ENCODE data around the gene C2.

C2 gene

DNA sequence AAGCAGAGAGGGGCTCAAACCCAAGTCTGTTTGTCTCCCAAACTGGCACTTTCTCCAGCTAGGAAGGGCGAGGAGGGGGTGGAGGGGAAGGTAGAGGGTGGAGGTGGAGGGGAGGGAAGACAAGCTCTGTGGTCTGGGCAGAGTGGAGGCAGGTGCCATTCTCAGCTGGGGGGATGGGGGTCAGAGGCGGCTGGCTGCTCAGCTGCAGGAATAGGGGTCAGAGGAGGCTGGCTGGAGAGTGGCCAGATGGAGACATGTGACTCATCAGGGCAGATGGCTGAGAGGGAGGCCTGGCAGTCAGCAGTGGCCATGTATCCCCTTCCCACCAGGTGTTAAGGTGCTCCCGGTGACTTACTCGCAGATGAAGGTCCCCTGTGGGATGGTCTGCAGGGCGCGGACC lies 45.2 kb upstream of the C2 start:
- no peak overlapping the region for H3K9ac ChIP-seq (ENCODE audit: insufficient read length, low read depth)
- no peak for TF ChIP-seq SUZ12 (IDR thresholded peaks at IDR 0.05; ENCODE audit: extremely low read depth, insufficient read depth, insufficient read length)
- no peak for TF ChIP-seq ZNF274 (IDR thresholded peaks at IDR 0.05; ENCODE audit: low read depth, low read length)
- TF ChIP-seq YY1 (IDR thresholded peaks at IDR 0.05; ENCODE audit: insufficient read depth, insufficient read length): no peak
- no peaks in the 10 kb centered on the region for H3K9me3 ChIP-seq (ENCODE audit: insufficient read depth, low read length)
- peaks cover 64% of the 10 kb centered on the region for H3K36me3 ChIP-seq (ENCODE audit: insufficient read depth, insufficient read length, low read length)
- no peak overlapping the region for H3K4me3 ChIP-seq (ENCODE audit: insufficient read length, low read depth)
- no peaks in the 10 kb centered on the region for H3K27me3 ChIP-seq (ENCODE audit: insufficient read depth, insufficient read length)
- H3K4me1 ChIP-seq (ENCODE audit: insufficient read depth, insufficient read length): peaks cover 9% of the 10 kb centered on the region
- DNase-seq (ENCODE audit: low read depth, low spot score): no peak

DNA sequence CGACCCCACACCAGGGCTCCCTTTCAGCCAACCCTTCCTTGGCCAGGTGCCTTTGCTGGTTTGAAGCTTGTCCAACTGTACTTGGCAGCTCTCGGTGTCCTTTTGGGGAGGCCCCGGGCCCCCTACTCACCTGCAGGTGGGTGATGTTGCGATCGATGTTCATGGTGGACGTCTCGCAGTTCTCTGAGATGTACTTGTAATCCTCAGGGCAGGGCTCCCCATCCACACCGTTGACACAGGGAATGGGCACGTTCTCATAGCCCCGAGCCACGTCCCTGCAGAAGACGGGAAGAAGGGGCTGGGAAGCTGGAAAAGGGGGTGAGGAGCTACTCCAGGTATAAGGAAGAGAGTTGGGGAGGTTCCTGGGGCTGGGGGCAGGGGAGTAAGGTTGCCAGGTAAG lies 43.8 kb upstream of the C2 start:
- H3K4me1 ChIP-seq (ENCODE audit: insufficient read depth, insufficient read length): no peaks in the 10 kb centered on the region
- H3K27me3 ChIP-seq (ENCODE audit: insufficient read depth, insufficient read length): no peaks in the 10 kb centered on the region
- no peak overlapping the region for H3K9ac ChIP-seq (ENCODE audit: insufficient read length, low read depth)
- H3K36me3 ChIP-seq (ENCODE audit: insufficient read depth, insufficient read length, low read length): peaks cover 77% of the 10 kb centered on the region
- no peaks in the 10 kb centered on the region for H3K9me3 ChIP-seq (ENCODE audit: insufficient read depth, low read length)
- DNase-seq (ENCODE audit: low read depth, low spot score): no peak
- no peak overlapping the region for H3K4me3 ChIP-seq (ENCODE audit: insufficient read length, low read depth)
- TF ChIP-seq YY1 (IDR thresholded peaks at IDR 0.05; ENCODE audit: insufficient read depth, insufficient read length) (no peak), SUZ12 (IDR thresholded peaks at IDR 0.05; ENCODE audit: extremely low read depth, insufficient read depth, insufficient read length) (no peak), ZNF274 (IDR thresholded peaks at IDR 0.05; ENCODE audit: low read depth, low read length) (no peak)

DNA sequence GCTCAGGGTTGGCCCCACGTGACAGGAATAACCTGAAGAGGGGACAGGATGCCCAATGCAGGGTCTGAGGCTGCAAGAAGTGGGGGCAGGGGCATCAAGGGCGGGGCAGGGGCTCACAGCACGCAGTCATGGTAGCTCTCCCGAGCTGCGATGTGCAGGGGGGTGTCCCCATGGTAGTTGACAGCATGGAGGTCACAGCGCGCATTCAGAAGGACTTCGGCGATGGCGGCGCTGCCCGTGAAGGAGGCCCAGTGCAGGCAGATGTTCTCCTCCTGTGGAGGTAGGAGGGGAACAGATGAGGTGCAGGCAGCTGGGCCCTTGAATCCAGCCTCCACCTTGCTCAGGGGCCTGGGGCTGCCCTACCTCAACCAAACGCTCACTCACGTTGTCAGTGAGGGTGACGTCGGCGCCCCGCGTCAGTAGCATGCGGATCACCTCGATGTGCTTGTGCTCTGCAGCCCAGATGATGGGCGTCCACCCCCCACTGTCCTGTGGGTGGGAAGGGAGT lies 42.9 kb upstream of the C2 start:
- H3K4me1 ChIP-seq (ENCODE audit: insufficient read depth, insufficient read length): no peaks in the 10 kb centered on the region
- H3K4me3 ChIP-seq (ENCODE audit: insufficient read length, low read depth): no peak overlapping the region
- H3K27me3 ChIP-seq (ENCODE audit: insufficient read depth, insufficient read length): no peaks in the 10 kb centered on the region
- no peak overlapping the region for H3K9ac ChIP-seq (ENCODE audit: insufficient read length, low read depth)
- no peaks in the 10 kb centered on the region for H3K9me3 ChIP-seq (ENCODE audit: insufficient read depth, low read length)
- H3K36me3 ChIP-seq (ENCODE audit: insufficient read depth, insufficient read length, low read length): peaks cover 85% of the 10 kb centered on the region
- DNase-seq (ENCODE audit: low read depth, low spot score): no peak
- TF ChIP-seq ZNF274 (IDR thresholded peaks at IDR 0.05; ENCODE audit: low read depth, low read length): no peak
- TF ChIP-seq YY1 (IDR thresholded peaks at IDR 0.05; ENCODE audit: insufficient read depth, insufficient read length): no peak
- TF ChIP-seq SUZ12 (IDR thresholded peaks at IDR 0.05; ENCODE audit: extremely low read depth, insufficient read depth, insufficient read length): no peak

DNA sequence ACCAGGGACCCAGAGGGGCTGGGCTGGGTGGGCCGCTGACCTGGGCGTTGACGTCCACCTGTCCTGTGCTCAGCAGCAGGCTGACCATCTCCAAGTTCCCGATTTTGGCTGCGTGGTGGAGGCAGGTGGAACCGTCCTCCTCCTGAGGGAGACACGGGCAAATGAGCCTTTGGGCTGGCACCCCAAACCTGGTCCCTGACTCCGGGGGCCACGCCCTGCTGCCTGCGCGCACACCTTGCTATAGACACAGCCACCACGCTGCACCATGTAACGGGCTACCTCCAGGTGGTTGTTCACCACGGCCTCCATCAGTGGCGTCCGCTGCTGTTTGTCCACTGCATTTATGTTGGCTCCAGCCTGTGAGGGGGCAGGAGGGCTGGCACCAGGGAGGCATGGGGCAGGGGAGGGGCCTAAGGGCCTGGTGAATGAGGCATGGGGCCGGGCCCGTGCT lies 41.0 kb upstream of the C2 start:
- Histone ChIP-seq H3K9ac (ENCODE audit: insufficient read length, low read depth) (no peak overlapping the region), H3K9me3 (ENCODE audit: insufficient read depth, low read length) (no peaks in the 10 kb centered on the region), H3K36me3 (ENCODE audit: insufficient read depth, insufficient read length, low read length) (peaks cover 72% of the 10 kb centered on the region), H3K4me3 (ENCODE audit: insufficient read length, low read depth) (no peak overlapping the region), H3K27me3 (ENCODE audit: insufficient read depth, insufficient read length) (no peaks in the 10 kb centered on the region), H3K4me1 (ENCODE audit: insufficient read depth, insufficient read length) (no peaks in the 10 kb centered on the region)
- TF ChIP-seq ZNF274 (IDR thresholded peaks at IDR 0.05; ENCODE audit: low read depth, low read length) (no peak), SUZ12 (IDR thresholded peaks at IDR 0.05; ENCODE audit: extremely low read depth, insufficient read depth, insufficient read length) (no peak), YY1 (IDR thresholded peaks at IDR 0.05; ENCODE audit: insufficient read depth, insufficient read length) (no peak)
- no peak for DNase-seq (ENCODE audit: low read depth, low spot score)

DNA sequence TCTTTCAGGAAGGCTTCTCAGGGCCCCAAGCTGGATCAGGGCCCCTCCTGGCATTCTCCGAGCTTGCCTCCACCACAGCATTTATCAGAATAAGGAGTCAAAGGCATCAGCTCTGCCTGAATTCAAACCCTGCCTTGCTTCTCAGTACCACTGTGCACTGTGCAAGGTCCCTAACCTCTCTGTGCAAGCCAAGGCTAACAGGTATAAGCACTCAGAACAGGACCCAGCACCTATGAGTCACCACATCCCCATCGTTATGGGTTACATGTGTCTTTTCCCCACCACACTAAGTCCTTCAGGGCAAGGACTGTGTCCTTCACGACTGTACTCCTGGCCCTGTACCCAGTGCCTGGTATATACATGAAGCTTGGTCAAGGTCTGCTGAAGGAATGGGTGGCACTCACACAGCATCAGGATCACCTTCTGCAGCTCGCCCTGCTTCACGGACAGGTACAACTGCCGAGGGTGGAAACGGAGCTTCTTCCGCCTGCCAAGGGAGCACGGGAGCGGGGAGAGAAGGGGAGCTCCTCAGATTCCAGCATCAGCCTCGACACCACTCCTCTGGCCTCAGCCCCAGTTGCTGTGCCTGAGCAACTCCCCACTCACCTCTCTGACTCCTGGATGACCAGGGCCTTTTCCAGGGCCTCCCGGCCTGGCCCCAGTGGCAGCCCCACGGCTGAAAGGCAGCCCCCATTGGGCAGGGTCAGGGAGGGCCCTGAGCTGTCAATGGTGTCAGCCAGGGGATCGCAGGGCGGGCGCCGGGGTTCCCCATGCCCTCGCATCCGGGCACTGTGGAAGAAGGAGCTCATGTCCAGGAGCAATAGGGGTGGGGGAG lies 40.1 kb upstream of the C2 start:
- H3K4me1 ChIP-seq (ENCODE audit: insufficient read depth, insufficient read length): no peaks in the 10 kb centered on the region
- H3K9ac ChIP-seq (ENCODE audit: insufficient read length, low read depth): no peak overlapping the region
- peaks cover 76% of the 10 kb centered on the region for H3K36me3 ChIP-seq (ENCODE audit: insufficient read depth, insufficient read length, low read length)
- TF ChIP-seq YY1 (IDR thresholded peaks at IDR 0.05; ENCODE audit: insufficient read depth, insufficient read length): no peak
- no peak overlapping the region for H3K4me3 ChIP-seq (ENCODE audit: insufficient read length, low read depth)
- H3K27me3 ChIP-seq (ENCODE audit: insufficient read depth, insufficient read length): no peaks in the 10 kb centered on the region
- no peaks in the 10 kb centered on the region for H3K9me3 ChIP-seq (ENCODE audit: insufficient read depth, low read length)
- DNase-seq (ENCODE audit: low read depth, low spot score): no peak

DNA sequence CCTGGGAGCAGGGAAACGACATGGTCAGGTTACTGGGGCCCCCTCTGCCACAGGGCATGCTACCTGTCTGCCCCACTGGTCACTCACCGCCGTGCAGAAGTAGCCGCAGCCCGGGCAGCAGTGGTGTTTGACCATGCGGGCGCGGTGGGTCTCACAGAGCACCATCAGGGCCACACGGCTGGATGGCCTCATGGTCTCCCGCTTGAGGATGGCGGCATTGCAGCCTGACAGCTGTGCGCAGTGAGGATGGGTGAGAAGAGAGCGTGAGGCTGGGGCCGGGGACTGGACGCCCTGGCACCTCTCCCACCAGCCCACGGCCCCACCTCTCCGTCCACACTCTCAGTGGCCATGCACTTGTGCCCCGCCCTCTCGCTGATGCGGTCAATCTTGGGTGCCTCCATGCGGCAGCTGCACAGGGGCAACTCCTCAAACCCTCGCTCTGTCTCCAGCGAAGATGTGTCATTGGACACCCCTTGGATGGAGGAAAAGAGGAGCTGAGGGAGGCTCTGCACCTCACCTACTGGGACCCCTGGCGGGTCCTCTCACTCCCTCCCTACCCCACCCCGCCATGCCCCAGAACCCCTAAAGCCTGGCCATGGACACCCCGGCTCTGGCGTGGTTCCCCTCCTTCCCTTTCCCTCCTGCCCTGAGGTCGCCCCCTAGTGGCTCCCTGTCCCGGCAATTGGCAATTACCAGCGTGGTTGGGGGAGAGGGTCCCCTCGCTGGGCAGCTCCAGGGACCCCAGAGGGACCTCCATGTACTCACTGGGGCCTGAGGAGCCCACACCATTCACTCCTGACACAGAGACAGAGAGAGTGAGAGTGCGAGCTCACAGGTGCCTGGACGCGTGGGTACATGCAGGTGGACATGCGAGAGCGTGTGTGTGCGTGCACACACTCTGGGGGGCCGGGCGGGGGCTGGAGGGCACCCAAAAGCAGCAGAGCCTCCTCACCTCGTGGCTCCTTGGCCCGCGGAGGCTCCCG lies 39.0 kb upstream of the C2 start:
- no peaks in the 10 kb centered on the region for H3K27me3 ChIP-seq (ENCODE audit: insufficient read depth, insufficient read length)
- H3K9me3 ChIP-seq (ENCODE audit: insufficient read depth, low read length): no peaks in the 10 kb centered on the region
- no peak overlapping the region for H3K9ac ChIP-seq (ENCODE audit: insufficient read length, low read depth)
- no peaks in the 10 kb centered on the region for H3K4me1 ChIP-seq (ENCODE audit: insufficient read depth, insufficient read length)
- H3K4me3 ChIP-seq (ENCODE audit: insufficient read length, low read depth): no peak overlapping the region
- no peak for TF ChIP-seq YY1 (IDR thresholded peaks at IDR 0.05; ENCODE audit: insufficient read depth, insufficient read length)
- no peak for TF ChIP-seq ZNF274 (IDR thresholded peaks at IDR 0.05; ENCODE audit: low read depth, low read length)
- no peak for TF ChIP-seq SUZ12 (IDR thresholded peaks at IDR 0.05; ENCODE audit: extremely low read depth, insufficient read depth, insufficient read length)
- peaks cover 75% of the 10 kb centered on the region for H3K36me3 ChIP-seq (ENCODE audit: insufficient read depth, insufficient read length, low read length)
- DNase-seq (ENCODE audit: low read depth, low spot score): no peak
